ENCODE measurements around the gene PLEKHA1. TPM values are rescaled to one million over a fixed set of nuclear protein-coding genes. Genes with fewer than 3 reads are reported as not detected.
A peak's percentile ranks its signal among the peaks of the same experiment; 100 is the strongest.

The PLEKHA1 gene
- total and polyA plus RNA-seq, 2 donors (not counting 1 experiment from before 2014, with no cell fraction given): 9.0 to 34.0 TPM

DNA sequence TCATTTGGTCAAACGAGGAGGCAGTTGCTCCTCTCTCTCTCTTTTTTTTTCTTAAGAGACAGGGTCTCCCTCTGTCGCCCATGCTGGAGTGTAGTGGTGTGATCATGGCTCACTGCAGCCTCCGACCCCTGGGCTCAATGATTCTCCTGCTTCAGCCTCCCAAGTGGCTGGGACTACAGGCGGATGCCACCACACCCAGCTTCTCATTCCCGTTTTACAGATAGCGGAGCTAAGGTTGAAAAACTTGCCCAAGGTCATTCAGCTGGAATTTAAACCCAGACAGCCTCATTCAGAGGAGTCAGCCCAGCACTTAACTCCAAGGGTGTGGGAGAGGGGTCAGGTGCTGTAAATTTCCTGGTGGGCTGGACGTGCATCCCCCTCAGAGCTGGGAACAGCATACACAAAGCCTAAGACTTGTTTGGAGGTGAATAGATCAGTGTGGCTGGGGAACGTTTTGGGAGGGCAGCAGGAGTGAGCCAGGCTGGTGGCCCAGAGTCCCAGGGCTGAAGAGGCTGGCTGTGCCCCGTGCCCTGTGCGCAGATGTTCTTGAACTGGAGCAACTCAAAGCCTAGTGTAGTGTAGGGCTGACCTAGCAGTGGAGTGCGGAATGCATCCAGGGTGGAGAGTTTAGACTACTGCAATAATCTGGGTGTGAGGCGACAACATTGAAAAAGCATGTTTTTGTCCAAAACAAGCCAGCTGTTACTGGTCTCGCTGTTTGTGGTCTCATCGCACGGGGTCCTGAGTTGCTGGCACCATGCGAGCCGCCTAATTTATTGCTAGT, 89.2 kb downstream of the PLEKHA1 start:
- H3K27ac Mint-ChIP-seq: no peak overlapping the region
- no peaks in the 10 kb centered on the region for H3K36me3 ChIP-seq (replicated peaks in 1 of 2; ENCODE audit: control extremely low read depth in 1 of 2, control insufficient read depth in 1 of 2, extremely low read depth in 1 of 2, insufficient read depth in 2 of 2, low read length in 1 of 2)
- no peak overlapping the region for H3K27ac ChIP-seq (ENCODE audit: low read length in 2 of 2)
- H3K4me2 ChIP-seq (replicated peaks; ENCODE audit: low read depth, low read length, poor library complexity, severe bottlenecking): no peak overlapping the region
- H3K9ac ChIP-seq (ENCODE audit: low read length): no peak overlapping the region
- 74% methylated on average over 15 of the region's 17 CpGs for WGBS (ENCODE audit: insufficient coverage)
- H3K4me1 Mint-ChIP-seq: peaks cover 15% of the 10 kb centered on the region
- H3K79me2 ChIP-seq (ENCODE audit: control insufficient read depth, insufficient read depth, low read length): no peaks in the 10 kb centered on the region
- no peak overlapping the region for H3K4me3 ChIP-seq (ENCODE audit: control extremely low read depth in 1 of 5, extremely low read depth in 1 of 5, insufficient read depth in 1 of 5, low read depth in 2 of 5, low read length in 4 of 5)
- H3K4me1 ChIP-seq (ENCODE audit: control insufficient read depth in 2 of 2, insufficient read depth in 2 of 2, low read length in 2 of 2): peaks cover 5 to 26% of the 10 kb centered on the region in 2 donors
- H3K9me3 ChIP-seq (ENCODE audit: control extremely low read depth in 1 of 3, control insufficient read depth in 2 of 3, insufficient read depth in 1 of 3, low read length in 2 of 3): no peaks in the 10 kb centered on the region
- intact Hi-C loops (cut with micrococcal nuclease): no loop called here
- peaks cover 53% of the 10 kb centered on the region for H3K27me3 Mint-ChIP-seq
- H4K20me1 ChIP-seq (ENCODE audit: control insufficient read depth, insufficient read depth, low read length, poor library complexity, severe bottlenecking): no peaks in the 10 kb centered on the region
- DNase-seq (no peak), ATAC-seq (ENCODE audit: low read depth) (no peak)
- peaks cover 0 to 43% (median 22%) of the 10 kb centered on the region in 4 experiments for H3K27me3 ChIP-seq (replicated peaks in 1 of 4; ENCODE audit: control extremely low read depth in 1 of 4, control insufficient read depth in 3 of 4, insufficient read depth in 4 of 4, low read length in 3 of 4)
- no peak overlapping the region for H2AFZ ChIP-seq (ENCODE audit: insufficient read depth, low read depth, low read length, poor library complexity, severe bottlenecking)
- H3K9me3 Mint-ChIP-seq (ENCODE audit: insufficient read depth): no peaks in the 10 kb centered on the region
- H3K4me3 Mint-ChIP-seq: peak overlapping the region; percentile 54
- CTCF ChIA-PET: no interaction called here
- TF ChIP-seq, protein P1, sequence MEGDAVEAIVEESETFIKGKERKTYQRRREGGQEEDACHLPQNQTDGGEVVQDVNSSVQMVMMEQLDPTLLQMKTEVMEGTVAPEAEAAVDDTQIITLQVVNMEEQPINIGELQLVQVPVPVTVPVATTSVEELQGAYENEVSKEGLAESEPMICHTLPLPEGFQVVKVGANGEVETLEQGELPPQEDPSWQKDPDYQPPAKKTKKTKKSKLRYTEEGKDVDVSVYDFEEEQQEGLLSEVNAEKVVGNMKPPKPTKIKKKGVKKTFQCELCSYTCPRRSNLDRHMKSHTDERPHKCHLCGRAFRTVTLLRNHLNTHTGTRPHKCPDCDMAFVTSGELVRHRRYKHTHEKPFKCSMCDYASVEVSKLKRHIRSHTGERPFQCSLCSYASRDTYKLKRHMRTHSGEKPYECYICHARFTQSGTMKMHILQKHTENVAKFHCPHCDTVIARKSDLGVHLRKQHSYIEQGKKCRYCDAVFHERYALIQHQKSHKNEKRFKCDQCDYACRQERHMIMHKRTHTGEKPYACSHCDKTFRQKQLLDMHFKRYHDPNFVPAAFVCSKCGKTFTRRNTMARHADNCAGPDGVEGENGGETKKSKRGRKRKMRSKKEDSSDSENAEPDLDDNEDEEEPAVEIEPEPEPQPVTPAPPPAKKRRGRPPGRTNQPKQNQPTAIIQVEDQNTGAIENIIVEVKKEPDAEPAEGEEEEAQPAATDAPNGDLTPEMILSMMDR (IDR thresholded peaks at IDR 0.05): no peak
- POLR2A ChIA-PET: no interaction called here

DNA sequence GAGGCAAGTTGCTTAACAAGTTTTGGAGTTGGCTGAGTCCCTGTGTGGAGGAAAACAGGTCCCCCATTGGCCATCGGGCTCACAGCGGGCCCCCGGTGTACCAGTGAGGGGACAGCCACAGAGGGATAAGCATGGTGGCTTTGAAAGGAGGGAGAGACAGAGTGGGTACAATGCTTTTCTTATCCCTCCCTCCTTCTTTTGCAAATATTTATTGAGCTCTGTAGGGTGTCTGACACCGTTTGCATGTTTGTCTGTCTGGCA, 89.7 kb downstream of the PLEKHA1 start:
- peaks cover 0 to 37% (median 19%) of the 10 kb centered on the region in 4 experiments for H3K27me3 ChIP-seq (replicated peaks in 1 of 4; ENCODE audit: control extremely low read depth in 1 of 4, control insufficient read depth in 3 of 4, insufficient read depth in 4 of 4, low read length in 3 of 4)
- WGBS (ENCODE audit: insufficient coverage): 90% methylated on average over 2 of the region's 4 CpGs
- ChIA-PET CTCF (no interaction called here), POLR2A (no interaction called here)
- H3K79me2 ChIP-seq (ENCODE audit: control insufficient read depth, insufficient read depth, low read length): no peaks in the 10 kb centered on the region
- Mint-ChIP-seq H3K4me3 (no peak overlapping the region), H3K27me3 (peaks cover 53% of the 10 kb centered on the region), H3K27ac (no peak overlapping the region), H3K4me1 (peaks cover 15% of the 10 kb centered on the region), H3K9me3 (ENCODE audit: insufficient read depth) (no peaks in the 10 kb centered on the region)
- no peak overlapping the region for H3K27ac ChIP-seq (ENCODE audit: low read length in 2 of 2)
- H3K4me1 ChIP-seq (ENCODE audit: control insufficient read depth in 2 of 2, insufficient read depth in 2 of 2, low read length in 2 of 2): peaks cover 5 to 23% of the 10 kb centered on the region in 2 donors
- no peaks in the 10 kb centered on the region for H3K36me3 ChIP-seq (replicated peaks in 1 of 2; ENCODE audit: control extremely low read depth in 1 of 2, control insufficient read depth in 1 of 2, extremely low read depth in 1 of 2, insufficient read depth in 2 of 2, low read length in 1 of 2)
- H3K9ac ChIP-seq (ENCODE audit: low read length): no peak overlapping the region
- ATAC-seq (ENCODE audit: low read depth) (no peak), DNase-seq (no peak)
- TF ChIP-seq, protein P1 (IDR thresholded peaks at IDR 0.05): no peak
- no peak for TF ChIP-seq EZH2 (IDR thresholded peaks at IDR 0.05; ENCODE audit: borderline replicate concordance, insufficient read depth, low read depth, low read length, poor library complexity, severe bottlenecking)
- intact Hi-C loops (cut with micrococcal nuclease): no loop called here
- no peak overlapping the region for H3K4me2 ChIP-seq (replicated peaks; ENCODE audit: low read depth, low read length, poor library complexity, severe bottlenecking)
- no peaks in the 10 kb centered on the region for H3K9me3 ChIP-seq (ENCODE audit: control extremely low read depth in 1 of 3, control insufficient read depth in 2 of 3, insufficient read depth in 1 of 3, low read length in 2 of 3)
- no peaks in the 10 kb centered on the region for H4K20me1 ChIP-seq (ENCODE audit: control insufficient read depth, insufficient read depth, low read length, poor library complexity, severe bottlenecking)
- no peak overlapping the region for H3K4me3 ChIP-seq (ENCODE audit: control extremely low read depth in 1 of 5, extremely low read depth in 1 of 5, insufficient read depth in 1 of 5, low read depth in 2 of 5, low read length in 4 of 5)
- no peak overlapping the region for H2AFZ ChIP-seq (ENCODE audit: insufficient read depth, low read depth, low read length, poor library complexity, severe bottlenecking)

All from B cell (primary cell).